GM23338 (cell line): ENCODE results near the gene KRT222.

Experiments used
- CREB1 ChIP-seq: fragments of 250-450 bp; sonication (Bioruptor Pico); IDR thresholded peaks from 2 replicates; pipeline ENCODE4 v1.5.0; 2020; ENCODE audit warnings: low read depth, mild to moderate bottlenecking, moderate library complexity
- CTCF ChIP-seq, 2 experiments: fragments of 200-600 bp in 1 of 2; sonication (generic) in 1 of 2; conservative IDR thresholded peaks; 2 replicates each; pipeline versions ENCODE4 v1.5.1 to v1.6.1; 2016 to 2017; ENCODE audit warnings: antibody characterized with exemption in 2 of 2, low read depth in 2 of 2, mild to moderate bottlenecking in 2 of 2, moderate library complexity in 1 of 2
- ETS1 ChIP-seq: IDR thresholded peaks from 2 replicates; pipeline ENCODE4 v1.6.1; 2016; ENCODE audit warnings: antibody characterized with exemption
- EZH2 ChIP-seq: fragments of 200-600 bp; sonication (generic); IDR thresholded peaks from one replicate; pipeline ENCODE4 v1.8.0; 2017; ENCODE audit warnings: antibody characterized with exemption, mild to moderate bottlenecking, low read depth; ENCODE audit not compliant: unreplicated experiment
- EZH2phosphoT487 ChIP-seq: fragments of 200-600 bp; sonication (generic); IDR thresholded peaks from one replicate; pipeline ENCODE4 v1.8.1; 2018; ENCODE audit warnings: antibody characterized with exemption; ENCODE audit not compliant: unreplicated experiment
- JUNB ChIP-seq: IDR thresholded peaks from one replicate; pipeline ENCODE4 v1.6.1; 2016; ENCODE audit warnings: antibody characterized with exemption; ENCODE audit not compliant: unreplicated experiment
- REST ChIP-seq: IDR thresholded peaks from one replicate; pipeline ENCODE4 v1.6.1; 2018; ENCODE audit warnings: antibody characterized with exemption; ENCODE audit not compliant: unreplicated experiment

GRCh38 chr17:40678902-40679522 is 14.0 kb upstream of the KRT222 start:
- TF ChIP-seq CTCF (conservative IDR thresholded peaks at IDR 0.05; ENCODE audit: low read depth in 2 of 2), result no peak
- no peak for TF ChIP-seq JUNB
- no peak for TF ChIP-seq REST
- no peak for TF ChIP-seq EZH2
- TF ChIP-seq EZH2phosphoT487, result no peak
- TF ChIP-seq CREB1, result no peak
- no peak for TF ChIP-seq ETS1
